Epithelial cell of esophagus (primary cell): Measurements from ENCODE around the gene GCH1.

ENCODE experiments used
- DNase-seq: peaks from one replicate; pipeline ENCODE4 v3.0.0; 2010; ENCODE audit warnings: low read depth
- H3K4me3 ChIP-seq: 2 replicates; pipeline ENCODE4 v1.5.1; 2011; ENCODE audit warnings: mild to moderate bottlenecking, low read length, control low read depth
- CTCF ChIP-seq: IDR thresholded peaks from 2 replicates; pipeline ENCODE4 v1.5.1; 2011; ENCODE audit warnings: low read depth, mild to moderate bottlenecking, low read length, control low read depth, inconsistent platforms; ENCODE audit not compliant: insufficient read depth; ENCODE audit errors: missing control alignments

The GCH1 gene

DNA sequence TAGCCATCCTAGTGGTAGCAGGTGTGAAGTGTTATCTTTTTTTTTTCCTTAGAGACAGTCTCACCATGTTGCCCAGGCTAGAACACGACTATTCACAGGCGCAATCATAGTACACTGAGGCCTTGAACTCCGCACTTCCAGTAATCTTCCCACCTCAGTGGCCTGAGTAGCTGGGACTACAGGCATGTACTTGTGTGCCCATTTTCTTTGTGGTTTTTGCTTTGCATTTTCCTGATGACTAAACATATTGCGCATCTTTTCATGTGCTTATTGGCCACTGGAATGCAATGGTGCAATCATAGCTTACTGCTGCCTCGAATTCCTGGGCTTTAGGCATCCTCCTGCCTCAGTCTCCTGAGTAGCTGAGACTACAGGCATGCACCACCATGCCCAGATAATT is 33.3 kb upstream of the GCH1 start:
- DNase-seq: peak; percentile 90
- no peak for TF ChIP-seq CTCF
- H3K4me3 ChIP-seq: no peak overlapping the region

GRCh38 chr14:54935100-54935499 is 32.5 kb upstream of the GCH1 start:
- no peak for DNase-seq
- no peak for TF ChIP-seq CTCF
- H3K4me3 ChIP-seq: no peak overlapping the region

GRCh38 chr14:54933006-54933405 is 30.4 kb upstream of the GCH1 start:
- no peak overlapping the region for H3K4me3 ChIP-seq
- DNase-seq: no peak
- no peak for TF ChIP-seq CTCF

GRCh38 chr14:54931598-54932340 is 29.1 kb upstream of the GCH1 start:
- DNase-seq: no peak
- no peak for TF ChIP-seq CTCF
- H3K4me3 ChIP-seq: no peak overlapping the region

DNA sequence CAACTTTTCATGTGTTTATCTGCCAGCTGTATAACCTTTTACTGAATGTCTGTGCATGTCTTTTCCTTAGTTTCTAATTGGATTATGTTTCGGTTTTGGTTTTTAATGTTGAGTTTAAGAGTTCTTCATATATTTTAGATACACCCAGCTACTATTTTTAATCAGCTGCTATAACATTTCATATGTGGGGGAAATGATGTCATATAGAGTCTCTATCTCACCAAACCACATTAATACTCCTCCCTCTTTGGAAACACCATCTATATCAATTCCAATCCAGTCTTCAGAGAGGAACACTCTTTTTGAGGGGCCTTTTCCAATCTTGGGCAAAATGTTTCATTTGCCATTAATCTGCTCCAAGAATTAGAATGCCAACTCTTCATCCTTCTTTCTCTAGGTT is 28.5 kb upstream of the GCH1 start:
- no peak for DNase-seq
- H3K4me3 ChIP-seq: no peak overlapping the region
- TF ChIP-seq CTCF: no peak

GRCh38 chr14:54929556-54929955 is 26.9 kb upstream of the GCH1 start:
- DNase-seq: no peak
- H3K4me3 ChIP-seq: no peak overlapping the region
- no peak for TF ChIP-seq CTCF

DNA sequence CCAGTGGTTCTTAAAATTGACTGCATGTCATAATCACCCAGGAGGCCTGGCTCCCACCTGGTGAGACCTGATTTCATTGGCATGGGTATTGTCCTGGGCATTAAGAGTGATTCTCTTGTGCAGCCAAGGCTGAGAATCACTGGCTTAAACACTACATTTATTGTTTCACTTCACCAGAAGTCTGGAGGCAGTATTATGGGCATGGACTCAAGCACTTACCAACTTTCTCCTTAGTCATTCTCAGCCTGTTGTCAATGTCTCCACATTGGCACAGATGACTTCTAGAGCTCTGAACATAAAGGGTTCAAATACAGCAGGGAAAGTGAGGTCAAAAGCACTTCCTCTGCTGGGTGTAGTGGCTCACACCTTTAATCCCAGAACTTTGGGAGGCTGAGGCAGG is 25.6 kb upstream of the GCH1 start:
- no peak for DNase-seq
- no peak overlapping the region for H3K4me3 ChIP-seq
- no peak for TF ChIP-seq CTCF
